ENCODE data around the gene EHMT2.
"Not testable (repeated sequence)": the region's sequence is repeated elsewhere in the genome, so short reads cannot be mapped to it uniquely, and the experiment has no call there.

DNA sequence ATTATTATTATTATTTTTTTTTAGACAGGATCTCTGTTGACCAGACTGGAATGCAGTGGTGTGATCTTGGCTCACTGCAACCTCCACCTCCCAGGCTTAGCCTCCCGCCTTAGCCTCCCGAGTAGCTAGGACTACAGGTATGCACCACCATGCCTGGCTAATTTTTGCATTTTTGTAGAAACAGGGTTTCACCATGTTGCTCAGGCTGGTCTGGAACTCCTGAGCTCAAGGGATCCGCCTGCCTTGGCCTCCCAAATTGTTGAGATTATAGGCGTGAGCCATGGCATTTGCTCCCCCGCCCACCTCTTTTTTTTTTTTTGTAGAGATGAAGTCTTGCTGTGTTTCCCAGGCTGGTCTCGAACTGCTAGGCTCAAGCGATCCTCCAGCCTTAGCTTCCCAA, 11.8 kb upstream of the EHMT2 start:
- TF ChIP-seq, protein P1, sequence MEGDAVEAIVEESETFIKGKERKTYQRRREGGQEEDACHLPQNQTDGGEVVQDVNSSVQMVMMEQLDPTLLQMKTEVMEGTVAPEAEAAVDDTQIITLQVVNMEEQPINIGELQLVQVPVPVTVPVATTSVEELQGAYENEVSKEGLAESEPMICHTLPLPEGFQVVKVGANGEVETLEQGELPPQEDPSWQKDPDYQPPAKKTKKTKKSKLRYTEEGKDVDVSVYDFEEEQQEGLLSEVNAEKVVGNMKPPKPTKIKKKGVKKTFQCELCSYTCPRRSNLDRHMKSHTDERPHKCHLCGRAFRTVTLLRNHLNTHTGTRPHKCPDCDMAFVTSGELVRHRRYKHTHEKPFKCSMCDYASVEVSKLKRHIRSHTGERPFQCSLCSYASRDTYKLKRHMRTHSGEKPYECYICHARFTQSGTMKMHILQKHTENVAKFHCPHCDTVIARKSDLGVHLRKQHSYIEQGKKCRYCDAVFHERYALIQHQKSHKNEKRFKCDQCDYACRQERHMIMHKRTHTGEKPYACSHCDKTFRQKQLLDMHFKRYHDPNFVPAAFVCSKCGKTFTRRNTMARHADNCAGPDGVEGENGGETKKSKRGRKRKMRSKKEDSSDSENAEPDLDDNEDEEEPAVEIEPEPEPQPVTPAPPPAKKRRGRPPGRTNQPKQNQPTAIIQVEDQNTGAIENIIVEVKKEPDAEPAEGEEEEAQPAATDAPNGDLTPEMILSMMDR (IDR thresholded peaks at IDR 0.05), result not testable (repeated sequence)
- TF ChIP-seq CREB1 (CRISPR knock-in tag; IDR thresholded peaks at IDR 0.05); CBFB (CRISPR knock-in tag; IDR thresholded peaks at IDR 0.05; ENCODE audit: low read depth); RELA (CRISPR knock-in tag; IDR thresholded peaks at IDR 0.05; ENCODE audit: borderline replicate concordance); FOXK1 (CRISPR knock-in tag; IDR thresholded peaks at IDR 0.05); NR3C1 (CRISPR knock-in tag; conservative IDR thresholded peaks at IDR 0.05; ENCODE audit: low read depth); GABPB1 (CRISPR knock-in tag; IDR thresholded peaks at IDR 0.05); ESRRA (CRISPR knock-in tag; IDR thresholded peaks at IDR 0.05; ENCODE audit: borderline replicate concordance): not testable (repeated sequence)
- TF ChIP-seq, protein P2, sequence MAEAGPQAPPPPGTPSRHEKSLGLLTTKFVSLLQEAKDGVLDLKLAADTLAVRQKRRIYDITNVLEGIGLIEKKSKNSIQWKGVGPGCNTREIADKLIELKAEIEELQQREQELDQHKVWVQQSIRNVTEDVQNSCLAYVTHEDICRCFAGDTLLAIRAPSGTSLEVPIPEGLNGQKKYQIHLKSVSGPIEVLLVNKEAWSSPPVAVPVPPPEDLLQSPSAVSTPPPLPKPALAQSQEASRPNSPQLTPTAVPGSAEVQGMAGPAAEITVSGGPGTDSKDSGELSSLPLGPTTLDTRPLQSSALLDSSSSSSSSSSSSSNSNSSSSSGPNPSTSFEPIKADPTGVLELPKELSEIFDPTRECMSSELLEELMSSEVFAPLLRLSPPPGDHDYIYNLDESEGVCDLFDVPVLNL (CRISPR knock-in tag; IDR thresholded peaks at IDR 0.05; ENCODE audit: borderline replicate concordance, low read depth), result not testable (repeated sequence)
- TF ChIP-seq, protein P3, sequence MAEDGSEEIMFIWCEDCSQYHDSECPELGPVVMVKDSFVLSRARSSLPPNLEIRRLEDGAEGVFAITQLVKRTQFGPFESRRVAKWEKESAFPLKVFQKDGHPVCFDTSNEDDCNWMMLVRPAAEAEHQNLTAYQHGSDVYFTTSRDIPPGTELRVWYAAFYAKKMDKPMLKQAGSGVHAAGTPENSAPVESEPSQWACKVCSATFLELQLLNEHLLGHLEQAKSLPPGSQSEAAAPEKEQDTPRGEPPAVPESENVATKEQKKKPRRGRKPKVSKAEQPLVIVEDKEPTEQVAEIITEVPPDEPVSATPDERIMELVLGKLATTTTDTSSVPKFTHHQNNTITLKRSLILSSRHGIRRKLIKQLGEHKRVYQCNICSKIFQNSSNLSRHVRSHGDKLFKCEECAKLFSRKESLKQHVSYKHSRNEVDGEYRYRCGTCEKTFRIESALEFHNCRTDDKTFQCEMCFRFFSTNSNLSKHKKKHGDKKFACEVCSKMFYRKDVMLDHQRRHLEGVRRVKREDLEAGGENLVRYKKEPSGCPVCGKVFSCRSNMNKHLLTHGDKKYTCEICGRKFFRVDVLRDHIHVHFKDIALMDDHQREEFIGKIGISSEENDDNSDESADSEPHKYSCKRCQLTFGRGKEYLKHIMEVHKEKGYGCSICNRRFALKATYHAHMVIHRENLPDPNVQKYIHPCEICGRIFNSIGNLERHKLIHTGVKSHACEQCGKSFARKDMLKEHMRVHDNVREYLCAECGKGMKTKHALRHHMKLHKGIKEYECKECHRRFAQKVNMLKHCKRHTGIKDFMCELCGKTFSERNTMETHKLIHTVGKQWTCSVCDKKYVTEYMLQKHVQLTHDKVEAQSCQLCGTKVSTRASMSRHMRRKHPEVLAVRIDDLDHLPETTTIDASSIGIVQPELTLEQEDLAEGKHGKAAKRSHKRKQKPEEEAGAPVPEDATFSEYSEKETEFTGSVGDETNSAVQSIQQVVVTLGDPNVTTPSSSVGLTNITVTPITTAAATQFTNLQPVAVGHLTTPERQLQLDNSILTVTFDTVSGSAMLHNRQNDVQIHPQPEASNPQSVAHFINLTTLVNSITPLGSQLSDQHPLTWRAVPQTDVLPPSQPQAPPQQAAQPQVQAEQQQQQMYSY (CRISPR knock-in tag; IDR thresholded peaks at IDR 0.05), result not testable (repeated sequence)
- TF ChIP-seq, protein P4, sequence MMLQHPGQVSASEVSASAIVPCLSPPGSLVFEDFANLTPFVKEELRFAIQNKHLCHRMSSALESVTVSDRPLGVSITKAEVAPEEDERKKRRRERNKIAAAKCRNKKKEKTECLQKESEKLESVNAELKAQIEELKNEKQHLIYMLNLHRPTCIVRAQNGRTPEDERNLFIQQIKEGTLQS (CRISPR knock-in tag; conservative IDR thresholded peaks at IDR 0.05), result not testable (repeated sequence)
- TF ChIP-seq, protein P5, sequence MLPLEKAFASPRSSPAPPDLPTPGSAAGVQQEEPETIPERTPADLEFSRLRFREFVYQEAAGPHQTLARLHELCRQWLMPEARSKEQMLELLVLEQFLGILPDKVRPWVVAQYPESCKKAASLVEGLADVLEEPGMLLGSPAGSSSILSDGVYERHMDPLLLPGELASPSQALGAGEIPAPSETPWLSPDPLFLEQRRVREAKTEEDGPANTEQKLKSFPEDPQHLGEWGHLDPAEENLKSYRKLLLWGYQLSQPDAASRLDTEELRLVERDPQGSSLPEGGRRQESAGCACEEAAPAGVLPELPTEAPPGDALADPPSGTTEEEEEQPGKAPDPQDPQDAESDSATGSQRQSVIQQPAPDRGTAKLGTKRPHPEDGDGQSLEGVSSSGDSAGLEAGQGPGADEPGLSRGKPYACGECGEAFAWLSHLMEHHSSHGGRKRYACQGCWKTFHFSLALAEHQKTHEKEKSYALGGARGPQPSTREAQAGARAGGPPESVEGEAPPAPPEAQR (CRISPR knock-in tag; IDR thresholded peaks at IDR 0.05), result not testable (repeated sequence)

All from WTC11 (cell line).